ENCODE results near the gene DEK.

The DEK gene

DNA sequence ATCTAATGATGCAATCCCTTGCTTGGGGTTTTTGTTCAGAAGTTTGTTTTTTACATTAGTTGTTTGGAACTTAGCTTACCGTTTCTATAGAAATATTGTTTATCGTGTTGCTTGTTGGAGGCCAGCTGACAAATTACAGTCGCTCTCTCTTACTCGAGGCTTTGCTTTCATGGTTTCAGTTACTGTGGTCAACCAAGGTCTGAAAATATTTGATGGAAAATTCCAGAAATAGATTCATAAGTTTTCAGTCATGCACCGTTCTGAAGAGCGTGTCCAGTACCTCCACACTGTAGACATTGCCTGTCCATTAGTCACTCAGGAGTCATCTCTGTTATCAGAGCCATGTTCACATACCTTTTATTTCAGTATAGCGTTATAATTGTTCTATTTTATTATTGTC is 47.9 kb downstream of the DEK start:
- DNase-seq (ENCODE audit: low spot score) = peak; percentile 30
- in situ Hi-C loops (cut with MboI; ENCODE audit: low sequenced_read_pairs, unreplicated experiment) = loop anchor here (5.0 kb wide), 1 partner anchor 41 kb away; no protein-coding TSS in a partner anchor
- TF ChIP-seq, protein P1, sequence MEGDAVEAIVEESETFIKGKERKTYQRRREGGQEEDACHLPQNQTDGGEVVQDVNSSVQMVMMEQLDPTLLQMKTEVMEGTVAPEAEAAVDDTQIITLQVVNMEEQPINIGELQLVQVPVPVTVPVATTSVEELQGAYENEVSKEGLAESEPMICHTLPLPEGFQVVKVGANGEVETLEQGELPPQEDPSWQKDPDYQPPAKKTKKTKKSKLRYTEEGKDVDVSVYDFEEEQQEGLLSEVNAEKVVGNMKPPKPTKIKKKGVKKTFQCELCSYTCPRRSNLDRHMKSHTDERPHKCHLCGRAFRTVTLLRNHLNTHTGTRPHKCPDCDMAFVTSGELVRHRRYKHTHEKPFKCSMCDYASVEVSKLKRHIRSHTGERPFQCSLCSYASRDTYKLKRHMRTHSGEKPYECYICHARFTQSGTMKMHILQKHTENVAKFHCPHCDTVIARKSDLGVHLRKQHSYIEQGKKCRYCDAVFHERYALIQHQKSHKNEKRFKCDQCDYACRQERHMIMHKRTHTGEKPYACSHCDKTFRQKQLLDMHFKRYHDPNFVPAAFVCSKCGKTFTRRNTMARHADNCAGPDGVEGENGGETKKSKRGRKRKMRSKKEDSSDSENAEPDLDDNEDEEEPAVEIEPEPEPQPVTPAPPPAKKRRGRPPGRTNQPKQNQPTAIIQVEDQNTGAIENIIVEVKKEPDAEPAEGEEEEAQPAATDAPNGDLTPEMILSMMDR (IDR thresholded peaks at IDR 0.05; ENCODE audit: borderline replicate concordance, control extremely low read depth, extremely low read depth, insufficient read depth, missing control alignments) = no peak

DNA sequence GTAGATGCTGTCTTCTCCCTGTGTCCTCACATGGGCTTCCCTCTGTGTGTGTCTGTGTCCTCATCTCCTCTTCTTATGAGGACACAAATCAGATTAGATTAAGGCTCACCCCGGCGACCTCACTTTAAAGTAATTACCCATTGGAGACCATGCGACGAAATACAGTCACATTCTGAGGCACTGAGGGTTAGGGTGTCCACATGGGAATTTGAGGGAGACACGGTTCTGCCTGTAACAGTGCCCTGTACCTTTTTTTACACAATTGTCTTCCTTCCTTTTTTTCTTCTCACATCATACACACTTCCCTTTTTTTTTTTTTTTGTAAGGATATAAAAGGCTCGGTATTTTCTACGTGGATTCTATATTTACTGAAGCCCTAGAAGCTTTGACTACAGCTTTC is 48.9 kb downstream of the DEK start:
- DNase-seq (ENCODE audit: low spot score) = no peak
- in situ Hi-C loops (cut with MboI; ENCODE audit: low sequenced_read_pairs, unreplicated experiment) = loop anchor here (5.0 kb wide), 1 partner anchor 42 kb away; no protein-coding TSS in a partner anchor

DNA sequence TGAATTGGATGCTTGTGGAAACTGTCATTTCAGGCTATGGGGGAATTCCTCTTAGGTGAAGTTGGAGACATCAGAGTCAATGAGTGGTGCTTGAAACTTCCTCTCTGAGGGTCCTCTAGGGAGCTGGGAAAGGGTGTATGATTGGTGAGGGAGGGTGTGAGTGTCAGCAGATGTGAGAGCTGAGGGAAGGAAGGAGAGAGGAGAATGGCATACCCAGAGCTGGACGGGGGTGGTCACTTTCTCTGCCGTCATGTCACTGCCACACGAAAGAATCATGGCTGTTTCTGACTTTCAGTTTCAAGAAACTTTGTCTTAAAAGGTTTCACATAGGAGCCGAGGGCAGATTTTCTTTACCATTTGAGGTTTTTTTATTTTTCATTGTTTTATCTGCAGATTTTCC is 50.3 kb downstream of the DEK start:
- TF ChIP-seq, protein P1 (IDR thresholded peaks at IDR 0.05; ENCODE audit: borderline replicate concordance, control extremely low read depth, extremely low read depth, insufficient read depth, missing control alignments) = no peak
- in situ Hi-C loops (cut with MboI; ENCODE audit: low sequenced_read_pairs, unreplicated experiment) = no loop called here
- DNase-seq (ENCODE audit: low spot score) = peak; percentile 49

More for the DNA sequence above, 48.9 kb downstream of the DEK start:
- TF ChIP-seq, protein P1 (IDR thresholded peaks at IDR 0.05; ENCODE audit: borderline replicate concordance, control extremely low read depth, extremely low read depth, insufficient read depth, missing control alignments) = no peak

DNA sequence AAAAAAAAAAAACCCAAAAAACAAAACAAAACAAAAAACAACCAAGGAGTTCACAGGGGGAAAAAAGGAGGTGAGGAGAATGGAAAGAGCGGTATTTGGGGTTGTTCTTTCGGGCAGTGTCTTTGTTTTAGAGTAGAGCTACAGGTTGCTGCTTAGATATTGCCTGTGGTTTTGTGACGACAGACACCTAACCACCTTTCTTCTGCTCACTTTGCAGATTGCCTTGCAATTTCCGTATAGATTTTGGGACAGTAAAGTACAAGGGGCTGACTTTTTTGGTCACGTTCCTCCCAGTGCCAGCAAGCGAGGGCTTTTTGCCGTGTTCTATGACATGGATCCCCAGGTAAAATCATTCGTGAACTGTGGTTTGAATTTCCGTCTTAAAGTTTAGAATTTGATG is 50.9 kb downstream of the DEK start:
- no peak for DNase-seq (ENCODE audit: low spot score)
- TF ChIP-seq, protein P1 (IDR thresholded peaks at IDR 0.05; ENCODE audit: borderline replicate concordance, control extremely low read depth, extremely low read depth, insufficient read depth, missing control alignments) = no peak
- in situ Hi-C loops (cut with MboI; ENCODE audit: low sequenced_read_pairs, unreplicated experiment) = no loop called here

DNA sequence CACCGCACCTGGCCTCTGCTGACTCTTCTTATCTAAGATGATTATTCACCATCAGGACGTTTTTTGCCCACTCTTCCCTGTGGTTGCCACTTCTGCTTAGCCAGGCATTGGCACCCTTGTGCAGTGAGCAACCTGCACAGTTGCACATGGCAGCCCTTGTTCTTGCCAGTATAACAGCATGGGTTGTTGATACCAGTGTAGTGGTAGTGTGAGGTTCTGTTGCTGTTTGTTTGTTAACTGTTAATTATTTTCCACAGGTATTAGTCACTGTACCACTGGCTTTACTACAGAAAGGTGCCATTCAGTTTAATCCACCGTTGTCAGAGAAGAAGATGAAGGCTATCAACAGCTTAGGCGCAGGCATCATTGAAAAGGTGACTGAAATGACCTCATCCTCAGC is 52.1 kb downstream of the DEK start:
- TF ChIP-seq, protein P1 (IDR thresholded peaks at IDR 0.05; ENCODE audit: borderline replicate concordance, control extremely low read depth, extremely low read depth, insufficient read depth, missing control alignments) = no peak
- no peak for DNase-seq (ENCODE audit: low spot score)
- in situ Hi-C loops (cut with MboI; ENCODE audit: low sequenced_read_pairs, unreplicated experiment) = no loop called here

DNA sequence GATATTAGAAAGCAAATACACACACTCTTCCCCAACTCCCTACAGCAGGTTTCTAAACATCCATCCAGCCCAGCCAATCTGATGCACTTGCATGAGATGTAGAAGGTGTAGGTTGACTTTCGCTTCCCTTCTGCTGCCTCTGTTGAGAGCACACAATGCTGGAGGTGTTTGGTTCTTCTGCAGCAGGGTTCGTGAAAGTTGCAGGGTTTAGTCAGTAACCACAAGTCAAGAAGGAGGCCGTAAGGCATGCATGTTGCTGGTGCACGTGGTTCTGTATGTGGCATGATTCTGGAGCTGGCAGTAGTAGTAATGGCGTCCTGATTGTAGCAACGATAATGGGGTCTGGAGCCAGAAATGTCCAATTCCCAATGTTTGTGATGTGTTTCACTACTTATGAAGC is 53.0 kb downstream of the DEK start:
- in situ Hi-C loops (cut with MboI; ENCODE audit: low sequenced_read_pairs, unreplicated experiment) = no loop called here
- TF ChIP-seq, protein P1 (IDR thresholded peaks at IDR 0.05; ENCODE audit: borderline replicate concordance, control extremely low read depth, extremely low read depth, insufficient read depth, missing control alignments) = no peak
- peak; percentile 72 for DNase-seq (ENCODE audit: low spot score)

DNA sequence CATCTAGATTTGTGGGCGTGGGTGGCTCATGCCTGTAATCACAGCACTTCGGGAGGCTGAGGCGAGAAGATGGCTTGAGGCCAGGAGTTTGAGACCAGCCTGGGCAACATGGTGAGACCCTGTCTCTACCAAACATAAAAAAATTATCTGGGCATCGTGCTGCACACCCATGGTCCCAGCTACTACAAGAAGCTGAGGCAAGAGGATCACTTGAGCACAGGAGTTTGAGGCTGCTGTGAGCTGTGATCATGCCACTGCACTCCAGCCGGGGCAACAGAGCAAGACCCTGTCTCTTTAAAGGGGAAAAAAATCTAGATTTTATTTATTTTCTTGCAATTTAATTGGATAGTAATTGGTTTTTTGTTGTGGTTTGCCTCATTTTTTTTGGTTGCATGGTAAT is 53.6 kb downstream of the DEK start:
- TF ChIP-seq, protein P1 (IDR thresholded peaks at IDR 0.05; ENCODE audit: borderline replicate concordance, control extremely low read depth, extremely low read depth, insufficient read depth, missing control alignments) = no peak
- no peak for DNase-seq (ENCODE audit: low spot score)
- in situ Hi-C loops (cut with MboI; ENCODE audit: low sequenced_read_pairs, unreplicated experiment) = no loop called here

Data from GM13976 (cell line).